HG02943 (cell line): ENCODE data around the gene GRPEL1.
"Not testable (repeated sequence)": the region's sequence is repeated elsewhere in the genome, so short reads cannot be mapped to it uniquely, and the experiment has no call there.

Source experiments
- ATAC-seq: cut with Tn5 transposase; IDR thresholded peaks from one replicate; pipeline ENCODE4 v1.9.1; 2021; ENCODE audit warnings: mild to moderate bottlenecking, low read depth, moderate library complexity; ENCODE audit not compliant: unreplicated experiment

GRPEL1 gene

DNA sequence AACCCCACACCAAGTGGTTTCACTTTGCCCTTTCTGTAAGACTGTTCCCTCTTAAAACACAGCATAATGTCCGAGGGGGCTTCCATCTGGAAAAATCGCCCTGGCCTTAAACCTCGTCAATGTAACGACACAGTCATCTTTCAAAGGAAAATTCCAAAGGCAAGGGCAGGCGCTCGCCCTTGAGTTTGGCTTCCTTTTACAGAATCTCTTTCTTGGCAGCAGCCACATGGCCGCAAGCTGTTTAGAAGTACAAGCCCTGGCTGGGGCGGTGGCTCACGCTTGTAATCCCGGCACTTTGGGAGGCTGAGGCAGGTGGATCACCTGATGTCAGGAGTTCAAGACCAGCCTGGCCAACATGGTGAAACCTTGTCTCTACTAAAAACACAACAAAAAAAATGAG lies 27.1 kb upstream of the GRPEL1 start:
- ATAC-seq = no peak

DNA sequence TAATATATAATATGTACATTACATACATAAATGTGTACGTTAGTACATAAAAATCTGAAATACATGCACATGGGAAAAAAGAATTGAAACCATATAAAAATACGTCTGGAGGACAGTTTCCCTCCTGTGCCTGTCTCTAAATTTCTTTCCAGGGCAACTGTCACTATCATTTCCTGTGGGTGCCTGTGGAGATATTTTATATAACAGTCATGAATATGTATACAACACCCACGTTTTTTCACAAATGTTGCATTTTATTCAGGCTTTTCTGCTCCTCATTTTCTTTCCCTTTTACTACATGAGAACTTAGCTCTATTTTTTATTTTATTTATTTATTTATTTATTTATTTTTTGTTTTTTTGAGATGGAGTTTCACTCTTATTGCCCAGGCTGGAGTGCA lies 24.2 kb upstream of the GRPEL1 start:
- no peak for ATAC-seq

DNA sequence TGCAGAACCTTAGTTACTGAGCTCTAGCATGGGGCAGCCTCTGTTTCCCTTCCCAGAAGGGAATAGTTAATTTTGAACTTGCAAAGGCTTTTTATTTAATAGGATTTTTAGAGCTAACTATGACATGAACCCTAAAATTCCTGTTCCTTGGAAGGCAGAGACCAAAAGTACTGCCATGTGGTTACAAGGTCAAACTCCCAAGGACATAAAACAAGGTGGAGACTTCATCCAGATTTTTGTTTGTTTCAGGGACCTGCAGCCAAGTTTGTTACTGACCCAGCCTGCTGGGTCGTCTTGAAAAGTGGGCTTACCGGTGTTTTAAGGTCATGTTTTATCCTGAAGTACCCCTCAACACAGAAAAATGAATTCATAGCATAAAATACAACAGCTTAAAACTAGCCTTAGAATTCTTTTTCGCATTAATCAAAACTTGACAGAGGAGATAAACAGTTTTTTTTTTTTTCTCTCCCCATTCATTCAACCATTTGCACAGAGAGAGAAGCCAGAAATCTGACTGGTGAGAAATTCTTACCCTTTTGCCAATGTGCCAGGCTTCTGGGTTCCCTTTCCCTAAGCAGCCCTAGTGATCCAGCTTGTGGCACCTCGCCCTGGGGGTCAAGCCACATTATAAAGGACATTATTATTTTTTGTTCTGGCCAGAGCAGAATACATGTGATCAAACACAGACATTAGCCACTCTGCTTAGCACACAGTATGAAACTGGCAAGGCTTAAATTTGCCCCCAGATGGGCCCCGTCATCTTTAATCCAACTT lies 21.5 kb upstream of the GRPEL1 start:
- no peak for ATAC-seq

DNA sequence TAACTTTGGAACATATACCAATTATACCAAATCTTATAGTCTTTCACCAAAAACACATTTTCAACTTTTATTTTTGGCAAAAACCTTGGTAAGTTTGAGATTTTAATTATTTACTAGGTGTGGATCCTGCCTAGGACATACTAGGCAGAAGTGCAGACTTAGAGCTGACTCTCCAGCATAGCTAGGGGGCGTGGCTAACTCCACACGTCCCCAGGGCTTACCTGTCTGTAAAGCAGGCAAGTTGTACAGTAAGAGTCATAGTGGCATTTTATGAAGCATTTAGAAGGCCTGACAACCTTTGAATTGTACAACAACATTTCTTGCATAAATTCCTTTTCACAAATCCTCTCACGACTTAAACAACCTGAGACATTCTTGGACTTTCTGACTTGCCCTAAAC lies 19.2 kb upstream of the GRPEL1 start:
- ATAC-seq = no peak

DNA sequence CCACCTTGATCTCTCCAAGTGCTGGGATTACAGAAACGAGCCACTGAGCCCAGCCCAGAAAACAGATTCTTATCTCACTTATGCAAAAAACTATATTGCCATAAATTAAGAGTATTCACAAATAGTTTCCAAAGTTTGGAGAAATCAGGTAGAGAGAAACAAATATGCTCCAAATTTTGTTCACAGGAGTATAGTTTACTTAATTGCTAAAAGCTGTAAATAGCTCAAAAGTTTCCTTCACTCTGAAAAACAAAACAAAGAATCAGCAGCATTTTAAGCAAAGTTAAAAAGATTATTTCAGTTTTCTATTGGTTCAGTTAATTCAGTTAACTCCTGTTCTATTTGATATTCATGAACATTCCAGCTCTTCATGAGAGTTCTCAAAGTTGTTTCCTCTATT lies 18.5 kb upstream of the GRPEL1 start:
- ATAC-seq = no peak

DNA sequence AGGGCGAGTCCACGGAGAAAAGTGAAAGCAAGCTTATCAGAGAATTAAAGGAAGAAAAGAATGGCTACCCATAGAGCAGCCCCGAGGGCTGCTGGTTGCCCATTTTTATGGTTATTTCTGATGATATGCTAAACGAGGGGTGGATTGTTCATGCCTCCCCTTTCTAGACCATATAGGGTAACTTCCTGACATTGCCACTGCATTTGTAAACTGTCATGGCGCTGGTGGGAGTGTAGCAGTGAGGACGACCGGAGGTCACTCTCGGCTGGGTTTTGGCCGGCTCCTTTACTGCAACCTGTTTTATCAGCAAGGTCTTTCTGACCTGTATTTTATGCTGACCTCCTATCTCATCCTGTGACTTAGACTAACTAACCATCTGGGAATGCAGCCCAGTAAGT lies 16.7 kb upstream of the GRPEL1 start:
- ATAC-seq = not testable (repeated sequence)

DNA sequence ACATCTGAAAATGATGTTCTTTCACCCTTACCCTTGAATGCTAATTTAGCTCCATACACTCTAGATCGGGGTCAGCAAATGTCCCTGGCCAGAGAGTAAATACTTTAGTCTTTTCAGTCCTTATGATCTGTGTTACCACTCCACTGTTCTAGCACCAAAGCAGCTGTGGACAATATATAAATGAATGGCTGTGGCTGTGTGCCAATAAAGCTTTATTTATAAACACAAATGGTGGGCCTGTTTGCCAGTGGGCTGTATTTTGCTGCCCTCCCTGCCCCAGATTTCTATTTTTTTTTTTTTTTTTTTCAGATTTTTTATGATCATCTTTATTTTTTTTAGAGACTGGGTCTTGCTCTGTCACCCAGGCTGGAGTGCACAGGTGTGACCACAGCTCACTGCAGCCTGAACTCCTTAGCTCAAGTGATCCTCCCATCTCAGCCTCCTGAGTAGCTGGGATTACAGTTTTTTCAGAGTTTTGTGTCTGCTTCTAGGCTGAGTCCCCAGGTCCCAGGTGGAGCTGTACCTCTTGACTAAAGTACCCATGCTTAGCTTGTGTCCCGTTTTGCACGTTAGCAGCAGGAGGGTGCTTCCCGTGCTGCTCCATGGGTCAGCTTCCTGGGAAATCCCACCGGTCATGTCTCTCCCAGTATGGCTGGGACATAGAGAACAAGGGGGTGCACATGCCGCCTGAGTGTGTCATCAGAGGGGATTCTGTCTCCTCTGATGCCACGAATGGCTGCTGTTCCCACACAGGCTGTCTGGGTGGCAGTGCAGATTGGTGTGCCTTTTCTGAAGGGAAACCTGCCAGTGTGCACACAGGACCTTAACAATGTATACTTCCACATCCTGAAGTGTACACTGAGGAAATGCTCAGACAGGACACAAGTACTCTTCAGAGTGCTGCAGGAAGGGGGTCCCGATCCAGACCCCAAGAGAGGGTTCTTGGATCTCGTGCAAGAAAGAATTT lies 16.0 kb upstream of the GRPEL1 start:
- ATAC-seq = no peak

DNA sequence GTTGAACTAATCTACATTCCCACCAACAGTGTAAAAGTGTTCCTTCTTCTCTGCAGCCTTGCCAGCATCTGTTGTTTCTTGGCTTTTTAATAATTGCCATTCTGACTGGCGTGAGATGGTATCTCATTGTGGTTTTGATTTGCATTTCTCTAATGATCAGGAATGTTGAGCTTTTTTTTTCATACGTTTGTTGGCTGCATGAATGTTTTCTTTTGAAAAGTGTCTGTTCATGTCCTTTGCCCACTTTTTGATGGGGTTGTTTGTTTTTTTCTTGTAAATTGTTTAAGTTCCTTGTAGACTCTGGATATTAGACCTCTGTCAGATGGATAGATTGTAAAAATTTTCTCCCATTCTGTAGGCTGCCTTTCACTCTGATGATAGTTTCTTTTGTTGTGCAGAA lies 12.0 kb upstream of the GRPEL1 start:
- not testable (repeated sequence) for ATAC-seq

DNA sequence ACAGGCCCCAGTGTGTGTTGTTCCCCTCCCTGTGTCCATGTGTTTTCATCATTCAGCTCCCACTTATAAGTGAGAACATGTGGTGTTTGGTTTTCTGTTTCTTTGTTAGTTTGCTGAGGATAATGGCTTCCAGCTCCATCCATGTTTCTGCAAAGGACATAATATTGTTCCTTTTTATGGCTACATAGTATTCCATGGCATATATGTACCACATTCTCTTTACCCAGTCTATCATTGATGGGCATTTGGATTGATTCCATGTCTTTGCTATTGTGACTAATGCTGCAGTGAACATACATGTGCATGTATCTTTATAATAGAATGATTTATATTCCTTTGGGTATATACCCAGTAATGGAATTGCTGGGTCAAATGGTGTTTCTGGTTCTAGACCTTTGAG lies 11.6 kb upstream of the GRPEL1 start:
- not testable (repeated sequence) for ATAC-seq

DNA sequence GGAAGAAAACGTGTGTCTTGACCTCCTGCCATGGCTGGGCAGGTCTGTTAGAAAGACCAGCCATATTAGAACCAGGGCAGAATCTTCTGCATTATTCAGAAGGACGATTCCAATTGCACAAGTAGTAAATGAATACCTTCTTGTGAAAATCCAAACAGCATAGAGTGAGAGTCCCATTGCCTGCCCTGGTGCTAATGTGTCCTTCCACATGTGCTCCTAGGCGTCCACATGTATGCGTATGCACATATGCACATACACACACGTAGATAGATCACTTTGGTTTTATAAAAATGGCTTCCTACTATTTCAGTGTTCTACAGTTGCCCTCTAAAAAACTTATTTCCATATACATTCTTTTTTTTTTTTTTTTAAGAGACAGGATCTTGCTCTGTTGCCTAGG lies 10.2 kb upstream of the GRPEL1 start:
- no peak for ATAC-seq

DNA sequence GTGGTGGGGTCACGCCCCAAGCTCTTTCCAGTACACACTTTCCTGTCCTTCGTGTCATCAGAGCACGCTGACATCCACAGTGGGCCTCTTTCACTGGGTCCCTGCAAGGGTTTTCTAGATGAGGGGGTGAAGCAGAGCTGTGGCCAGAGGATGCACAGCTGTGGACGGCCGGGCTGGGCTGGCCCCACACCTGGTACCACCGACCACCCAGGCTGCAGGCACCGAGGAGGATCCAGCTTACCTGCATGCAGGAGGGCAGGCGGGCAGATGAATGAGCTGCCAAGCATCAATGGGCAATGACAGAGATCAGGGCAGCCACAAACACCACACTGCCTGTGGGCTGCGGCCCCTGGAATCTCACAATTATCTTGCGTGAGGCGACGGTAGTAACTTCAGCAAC lies 9.5 kb upstream of the GRPEL1 start:
- no peak for ATAC-seq

DNA sequence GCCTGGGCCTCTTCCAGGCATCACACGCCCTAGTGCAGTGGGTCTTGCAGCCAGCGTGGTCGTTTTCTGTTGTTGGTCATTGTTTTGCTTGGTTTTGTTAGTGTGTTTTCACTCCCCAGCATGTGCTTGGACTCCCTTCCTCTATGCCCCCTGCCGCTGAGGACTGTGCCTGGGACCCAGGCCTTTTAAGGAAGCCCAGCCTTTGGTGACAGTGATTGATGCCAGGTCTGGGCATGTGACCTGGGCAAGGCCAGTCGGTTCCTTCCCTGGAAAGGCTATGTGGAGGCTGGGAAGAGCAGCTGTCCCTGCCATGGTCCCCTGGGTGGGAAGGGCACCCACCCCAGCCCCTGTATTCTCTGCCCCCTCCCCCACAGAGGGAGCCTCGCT lies 8.8 kb upstream of the GRPEL1 start:
- no peak for ATAC-seq

DNA sequence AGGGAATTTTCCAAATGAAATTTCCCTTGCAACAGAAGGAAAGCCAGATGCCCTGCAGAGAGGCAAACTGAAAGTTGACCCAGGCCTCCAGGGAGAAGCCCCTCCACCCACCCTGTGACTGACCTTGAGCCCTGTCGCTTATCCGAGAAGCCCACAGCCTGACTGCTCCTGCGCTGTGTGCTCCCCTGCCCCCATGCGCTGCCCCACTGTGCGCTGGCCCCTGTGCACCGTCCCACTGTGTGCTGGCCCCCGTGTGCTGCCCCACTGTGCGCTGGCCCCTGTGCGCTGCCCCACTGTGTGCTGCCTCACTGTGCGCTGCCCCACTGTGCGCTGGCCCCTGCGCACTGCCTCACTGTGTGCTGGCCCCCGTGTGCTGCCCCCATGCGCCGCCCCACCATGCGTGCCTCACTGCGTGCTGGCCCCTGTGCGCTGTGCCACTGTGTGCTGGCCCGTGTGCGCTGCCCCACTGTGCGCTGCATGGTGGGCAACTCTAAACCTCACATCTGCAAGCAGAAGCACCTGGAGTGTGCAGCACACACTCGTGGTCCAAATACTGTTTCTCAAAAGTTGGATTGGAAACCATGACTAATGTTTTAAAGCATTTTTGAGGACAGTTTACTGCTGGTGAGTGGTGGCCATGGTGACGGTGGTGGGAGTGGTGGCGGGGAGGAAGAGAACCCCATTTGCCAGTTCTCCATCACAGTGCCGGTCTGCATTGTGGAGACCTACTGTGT lies 8.3 kb upstream of the GRPEL1 start:
- no peak for ATAC-seq

DNA sequence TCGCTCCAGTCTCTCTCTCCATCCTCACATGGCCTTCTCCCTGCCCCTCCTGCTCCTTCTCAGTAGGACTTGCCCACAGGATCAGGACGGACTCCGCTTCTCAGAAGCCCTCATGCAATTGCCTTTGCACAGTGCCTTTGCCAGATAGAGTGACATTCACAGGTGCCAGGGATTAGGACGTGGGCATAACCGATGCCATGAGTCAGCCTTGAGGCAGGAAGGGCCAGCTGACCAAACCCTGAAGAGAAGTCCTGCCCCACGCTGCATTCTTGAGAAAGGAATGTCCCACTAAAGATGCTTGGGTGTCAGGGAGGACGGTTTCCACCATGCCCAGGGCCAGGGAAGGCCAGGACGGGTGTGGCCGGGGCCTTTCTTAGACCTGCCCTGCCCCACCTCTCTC lies 6.6 kb upstream of the GRPEL1 start:
- no peak for ATAC-seq

DNA sequence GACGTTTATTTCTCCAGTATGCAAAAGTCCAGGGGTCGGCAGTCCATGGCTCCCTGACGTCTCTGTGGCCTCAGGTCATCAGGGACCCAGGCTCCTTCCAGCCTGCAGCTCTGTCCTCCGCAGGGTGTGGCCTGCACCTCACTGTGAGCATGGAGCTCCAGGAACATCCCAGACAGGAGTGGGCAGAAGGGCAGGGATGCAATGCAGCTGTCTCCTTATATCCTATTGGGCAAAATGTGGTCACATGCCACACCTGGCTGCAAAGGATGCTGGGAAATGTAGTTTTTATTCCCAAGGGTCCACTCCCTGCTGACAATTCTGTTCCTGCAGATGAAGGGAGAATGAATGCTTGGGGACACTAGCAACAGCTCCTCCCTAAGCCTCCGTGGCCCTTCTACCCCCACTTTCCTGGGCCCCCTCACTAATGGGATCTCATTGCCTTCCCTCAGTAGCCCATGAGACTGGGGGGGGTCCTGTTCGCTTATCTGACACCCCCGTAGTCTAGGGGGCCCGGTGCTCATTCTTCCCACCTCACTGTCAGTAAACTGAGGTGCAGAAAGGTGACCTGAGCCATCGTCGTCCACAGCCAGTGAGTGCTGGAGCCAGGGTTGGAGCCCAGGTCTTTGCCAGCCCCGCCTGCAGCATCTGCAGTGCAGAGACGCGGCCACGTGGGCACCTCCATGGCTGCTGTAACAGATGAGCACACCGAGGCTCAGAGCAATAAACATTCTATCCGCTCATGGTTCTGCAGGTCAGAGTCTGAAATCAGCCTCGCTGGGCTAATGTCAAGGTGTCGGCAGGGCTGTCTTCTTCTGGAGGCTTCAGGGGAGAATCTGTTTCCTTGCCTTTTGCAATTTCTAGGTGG lies 5.9 kb upstream of the GRPEL1 start:
- ATAC-seq = no peak

DNA sequence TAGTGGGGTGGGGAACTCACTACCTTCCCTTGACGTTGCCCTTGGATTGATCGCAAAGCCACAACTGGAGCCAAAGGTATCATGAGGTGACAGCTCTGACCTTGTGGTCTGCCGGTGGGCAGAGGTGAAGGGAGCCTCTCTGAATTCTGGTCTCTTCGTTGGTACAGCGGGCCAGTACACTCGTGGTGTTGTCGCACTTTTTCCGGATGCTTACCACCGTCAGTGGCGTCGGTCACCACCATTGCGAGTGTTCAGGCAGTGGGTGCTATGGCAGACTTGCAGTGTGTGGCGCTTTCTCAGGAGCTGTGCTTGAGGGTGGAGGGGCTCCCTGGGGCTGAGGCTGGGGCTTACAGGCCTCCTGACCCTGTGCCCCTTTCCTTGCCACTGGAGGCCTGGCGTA lies 5.2 kb upstream of the GRPEL1 start:
- no peak for ATAC-seq

DNA sequence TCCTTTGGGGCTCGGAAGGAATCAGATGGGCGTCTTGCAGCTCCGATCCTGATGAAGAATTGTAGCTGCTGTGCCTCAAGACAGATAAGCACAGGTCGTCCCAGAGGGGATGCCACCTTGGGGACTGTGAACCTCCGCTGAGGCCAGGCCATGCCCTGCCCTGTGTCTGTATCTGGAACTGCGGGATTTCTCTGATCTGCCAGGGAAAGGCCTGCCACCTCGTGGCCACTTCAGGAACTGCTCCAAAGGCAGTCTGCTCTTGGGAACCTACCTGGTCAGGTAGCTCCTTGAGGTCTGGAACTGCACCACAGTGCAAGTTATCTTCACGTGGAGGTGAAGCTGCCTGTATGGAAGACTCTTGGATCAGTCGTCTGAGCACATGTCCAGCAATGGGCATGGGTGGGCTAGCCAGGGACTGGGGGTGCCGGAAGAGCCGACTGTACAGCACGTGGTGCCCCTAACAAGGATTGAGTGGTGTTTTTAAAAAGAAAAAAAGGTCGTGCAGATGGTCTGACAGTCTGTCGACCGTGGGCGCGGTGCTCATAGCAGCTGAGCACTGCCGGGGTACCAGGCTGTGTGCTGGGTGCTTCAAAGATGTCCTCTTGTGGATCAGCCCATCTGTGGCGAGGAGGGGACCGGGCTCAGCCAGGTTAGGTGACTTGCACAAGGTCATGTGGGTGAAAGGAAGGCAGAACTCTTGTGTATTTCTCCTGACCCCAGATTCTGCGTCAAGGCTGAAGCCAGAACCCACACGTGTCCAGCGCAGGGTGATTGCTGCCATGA lies 3.1 kb upstream of the GRPEL1 start:
- ATAC-seq = no peak

DNA sequence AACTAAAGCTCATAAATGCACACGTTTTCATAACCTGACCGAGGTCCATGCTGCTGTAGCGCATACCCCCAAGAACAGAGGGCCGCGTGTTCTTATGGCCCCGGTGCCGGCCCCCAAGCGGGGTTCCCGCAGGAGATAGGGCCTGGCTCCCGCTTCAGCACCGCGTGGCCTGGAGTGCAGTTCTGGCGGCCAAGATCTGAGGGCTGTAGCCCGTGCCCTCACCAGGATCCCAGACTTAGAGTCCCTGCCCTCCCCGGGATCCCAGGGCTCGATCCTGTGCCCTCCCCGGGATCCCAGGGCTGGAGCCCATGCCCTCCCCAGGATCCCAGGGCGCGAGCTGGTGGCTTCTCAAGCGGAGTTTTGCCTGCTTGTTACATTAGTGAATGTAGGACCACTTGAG lies 1.0 kb upstream of the GRPEL1 start:
- no peak for ATAC-seq

DNA sequence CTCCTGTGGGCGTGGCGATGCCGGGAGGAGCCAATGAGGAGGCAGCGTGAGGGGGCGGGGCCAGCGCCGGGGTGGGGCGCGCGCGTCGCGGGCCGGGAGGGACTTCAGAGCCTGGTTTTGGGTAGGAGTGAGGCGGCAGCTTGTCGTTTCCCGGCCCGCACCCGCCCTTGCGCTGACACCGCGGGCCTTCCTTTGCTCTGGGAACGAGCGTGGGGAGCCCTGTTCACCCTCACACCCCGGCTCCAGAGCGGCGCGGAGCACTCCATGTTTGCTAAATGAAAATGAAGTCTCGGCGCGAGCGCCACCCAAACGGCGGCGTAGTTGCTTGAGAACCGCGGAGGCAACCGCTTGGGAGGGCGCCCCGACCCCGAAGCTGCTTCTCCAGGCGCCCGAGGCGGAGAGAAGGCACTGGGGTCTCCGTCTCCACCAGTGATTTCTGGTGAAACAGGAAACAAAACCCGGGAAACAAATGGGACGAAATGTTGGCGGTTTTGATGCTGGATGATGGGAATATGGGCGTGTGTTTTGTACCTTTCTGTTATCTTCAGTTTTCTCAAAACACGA lies 497 bp upstream of the GRPEL1 start:
- peak; percentile 17 for ATAC-seq
